Measurements from ENCODE around the gene RXRA.
A peak's percentile ranks its signal among the peaks of the same experiment; 100 is the strongest.

Gene RXRA

DNA sequence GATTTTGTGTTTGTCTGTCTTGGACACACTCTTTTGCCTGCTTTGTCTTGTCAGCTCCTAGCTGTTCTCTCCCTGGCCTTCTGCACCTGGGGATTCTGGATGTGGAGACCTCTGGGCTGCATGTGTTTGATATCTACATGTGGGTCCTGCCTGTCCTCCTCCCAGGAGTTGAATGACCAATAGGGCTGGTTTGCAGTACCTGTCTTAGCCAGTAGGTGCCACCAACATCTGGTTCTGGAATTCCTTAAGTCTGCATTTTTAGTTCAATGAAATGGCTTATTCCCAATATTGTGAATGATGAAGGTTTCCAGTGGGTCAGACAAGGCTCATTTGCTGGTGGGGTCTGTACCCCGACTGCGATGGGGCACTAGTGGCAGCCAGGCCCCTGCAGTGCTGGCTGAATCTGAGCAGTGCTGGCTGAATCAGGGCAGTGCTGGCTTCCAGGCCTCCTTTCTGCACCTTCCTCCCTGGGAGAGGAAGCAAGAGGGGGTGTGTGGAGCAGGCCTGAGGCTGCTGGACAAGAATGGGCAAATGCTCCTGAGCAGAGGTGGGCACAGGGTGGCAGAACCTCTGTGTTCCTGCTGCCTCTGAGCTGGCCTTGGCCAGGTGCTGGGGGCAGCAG is 73.3 kb downstream of the RXRA start:
- no peak for DNase-seq (ENCODE audit: low read depth in 2 of 2)

- DNase-seq (ENCODE audit: low read depth in 2 of 2): no peak
Measured at GRCh38 chr9:134400283-134400682, 74.0 kb downstream of the RXRA start.

GRCh38 chr9:134401391-134401790 is 75.1 kb downstream of the RXRA start:
- DNase-seq (ENCODE audit: low read depth in 2 of 2): no peak

- DNase-seq (ENCODE audit: low read depth in 2 of 2): no peak
Measured at GRCh38 chr9:134402182-134402581, 75.9 kb downstream of the RXRA start.

DNA sequence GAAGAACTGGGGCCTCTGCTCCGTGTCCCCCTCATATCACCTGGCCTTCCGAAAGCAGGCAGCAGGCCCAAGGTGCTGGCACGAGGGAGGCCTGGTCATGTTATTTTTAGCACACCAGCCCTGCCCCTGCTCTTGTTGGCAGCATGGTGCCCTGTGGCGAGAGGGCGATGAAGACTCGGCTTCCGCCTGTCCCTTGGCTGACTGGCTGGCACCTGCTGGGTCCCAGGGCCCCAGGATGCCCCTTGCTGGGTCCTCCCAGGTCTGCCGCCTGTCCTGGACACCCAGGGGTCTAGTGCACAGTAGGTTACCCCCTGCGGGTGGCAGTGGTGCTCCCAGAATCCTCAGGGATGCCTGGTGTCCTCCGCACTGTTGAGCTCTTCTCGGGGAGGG is 77.0 kb downstream of the RXRA start:
- no peak for DNase-seq (ENCODE audit: low read depth in 2 of 2)

DNA sequence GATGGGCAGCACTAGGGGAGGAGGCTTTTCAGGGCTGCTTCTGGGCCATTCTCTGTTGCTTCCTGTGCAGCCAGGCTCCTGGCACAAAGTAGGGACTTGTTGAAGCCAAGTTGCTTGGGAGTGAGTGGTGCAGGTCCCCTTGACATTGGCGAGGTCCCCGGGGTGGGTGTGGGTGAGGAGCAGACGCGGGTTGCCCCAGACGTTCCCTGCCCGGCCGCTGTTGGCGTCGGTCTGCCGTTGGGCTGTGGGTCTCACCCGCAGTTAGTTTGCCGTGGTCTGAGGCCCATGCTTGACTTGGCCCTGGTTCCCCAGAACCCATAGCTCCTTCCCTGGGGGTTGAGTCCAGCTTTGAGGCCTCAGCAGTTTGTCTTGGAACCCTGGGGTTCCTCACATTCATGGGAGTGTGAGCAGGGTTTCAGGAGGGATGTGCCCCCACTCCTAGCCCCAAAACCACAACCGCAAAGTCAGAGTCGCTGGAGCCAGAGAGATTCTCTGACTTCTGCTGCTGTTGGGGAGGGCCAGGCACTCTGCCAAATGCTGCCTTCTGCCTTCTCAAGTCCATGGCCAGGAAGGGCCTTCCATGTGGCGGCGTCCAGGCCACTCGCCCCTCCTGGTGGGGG is 77.5 kb downstream of the RXRA start:
- DNase-seq (ENCODE audit: low read depth in 2 of 2): no peak

DNA sequence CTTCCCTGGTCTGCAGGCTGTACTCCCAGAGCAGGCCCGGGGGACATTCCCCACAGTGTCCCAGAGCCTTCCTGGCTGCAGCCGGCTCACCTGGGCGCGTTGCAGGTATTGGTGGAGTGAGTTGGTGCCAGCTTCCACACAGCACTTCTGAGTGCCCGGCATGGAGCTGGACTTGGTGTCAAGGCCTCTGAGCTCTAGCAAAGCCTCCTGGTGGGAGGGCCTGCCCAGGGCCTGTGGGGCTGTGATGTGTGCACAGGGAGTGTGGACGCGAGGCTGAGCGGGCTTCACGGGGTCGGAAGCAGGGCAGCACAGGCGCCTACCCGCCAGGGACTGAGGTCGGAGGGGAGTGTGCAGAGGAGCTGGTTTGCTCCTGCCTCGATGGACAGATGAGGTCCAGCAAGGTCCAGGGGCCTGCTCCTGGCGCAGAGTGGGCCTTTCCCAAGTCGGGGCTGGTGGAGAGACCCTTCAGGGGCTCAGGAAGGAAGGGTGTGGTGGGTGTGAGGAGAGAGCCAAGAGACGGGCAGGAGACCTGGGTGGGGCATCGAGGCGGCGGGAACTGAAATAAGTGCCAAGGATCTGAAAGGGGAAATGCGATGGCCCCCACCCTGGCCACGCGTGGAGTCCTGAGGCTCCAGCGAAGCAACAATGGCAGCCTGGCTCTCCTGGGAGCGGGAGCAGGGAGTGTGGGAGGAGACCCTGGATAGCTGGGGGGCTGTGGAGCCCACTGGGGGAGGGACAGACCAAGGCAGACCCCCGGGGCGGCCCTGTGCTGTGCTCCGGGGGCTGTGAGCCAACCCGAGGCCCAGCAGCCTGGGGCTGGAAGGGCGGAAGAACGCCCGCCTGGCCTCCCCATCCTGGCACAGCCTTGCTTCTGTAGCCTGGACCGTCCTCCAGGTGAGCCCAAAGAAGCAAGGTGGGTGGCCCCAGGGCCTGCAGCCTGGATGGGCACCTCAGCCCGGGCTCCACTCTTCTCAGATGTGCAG is 78.4 kb downstream of the RXRA start:
- DNase-seq (ENCODE audit: low read depth in 2 of 2): no peak

GRCh38 chr9:134405527-134405926 is 79.3 kb downstream of the RXRA start:
- no peak for DNase-seq (ENCODE audit: low read depth in 2 of 2)

DNA sequence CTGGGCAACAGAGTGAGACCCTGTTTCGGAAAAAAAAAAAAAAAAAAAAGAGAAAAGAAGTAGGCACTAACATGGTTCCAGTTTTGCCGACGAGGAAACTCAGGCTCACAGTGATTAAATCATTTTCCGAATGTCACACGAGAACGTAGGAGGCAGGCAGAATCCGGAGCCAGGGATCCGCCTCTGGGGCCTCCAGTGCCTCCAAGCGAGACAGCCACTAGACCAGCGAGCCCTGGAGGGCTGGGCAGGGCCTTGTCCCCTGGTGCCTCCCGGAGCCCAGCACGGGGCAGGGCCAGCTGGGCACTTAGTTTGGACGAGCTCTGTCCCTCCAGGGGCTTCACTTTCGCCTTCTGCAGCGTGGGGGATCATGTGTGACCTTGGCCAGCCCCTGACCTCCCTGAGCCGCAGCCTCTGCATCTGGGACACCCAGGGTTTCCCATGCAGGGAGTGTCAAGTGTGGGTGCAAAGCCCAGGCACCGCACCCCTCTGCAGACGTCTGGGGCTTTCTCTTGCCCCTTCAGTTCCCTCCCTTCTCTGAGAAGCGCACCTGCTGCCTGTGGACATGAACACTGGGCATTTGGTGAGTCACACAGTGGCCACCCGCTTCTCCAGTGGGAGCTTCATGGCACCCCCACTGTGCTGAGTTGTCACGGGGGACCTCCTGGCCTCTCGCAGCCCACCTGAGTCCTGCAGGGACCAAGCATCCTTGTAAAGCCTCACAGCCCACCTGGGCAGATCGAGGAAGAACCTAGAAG is 80.3 kb downstream of the RXRA start:
- DNase-seq (ENCODE audit: low read depth in 2 of 2): no peak

DNA sequence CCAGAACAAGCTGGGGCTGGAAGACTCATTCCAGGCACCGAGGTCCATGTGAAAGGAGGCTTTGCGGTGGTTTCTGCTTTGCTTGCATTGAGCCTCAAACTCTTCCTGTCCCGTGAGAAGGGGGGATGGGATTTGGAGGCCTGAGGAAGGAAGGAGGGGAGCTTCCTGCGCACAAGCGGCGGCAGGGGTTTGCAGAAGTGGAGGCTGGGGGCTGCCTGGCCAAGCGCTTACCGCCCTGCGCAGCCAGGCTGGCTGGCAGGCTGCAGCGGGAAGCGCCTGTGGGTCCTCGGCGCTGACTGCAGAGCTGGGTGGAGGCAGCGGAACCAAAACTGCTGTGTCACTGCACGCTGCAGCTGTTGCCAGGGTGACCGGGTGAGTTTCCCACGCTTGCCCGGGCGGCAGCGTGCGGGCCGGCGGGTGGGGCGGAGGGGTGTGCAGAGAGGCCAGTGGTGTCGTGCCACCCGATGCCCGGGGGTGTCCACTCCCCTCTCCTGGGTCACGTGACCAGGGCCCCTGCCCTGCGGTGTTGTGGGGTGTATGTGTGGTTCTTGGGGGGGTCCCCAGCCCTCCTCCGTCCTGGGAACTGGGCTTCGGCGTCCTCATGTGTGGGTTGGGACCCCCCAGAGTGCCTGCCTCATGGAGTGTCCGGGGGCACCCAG is 81.0 kb downstream of the RXRA start:
- peak; percentile 67 to 76 for DNase-seq (ENCODE audit: low read depth in 2 of 2)

GRCh38 chr9:134408389-134408788 is 82.1 kb downstream of the RXRA start:
- DNase-seq (ENCODE audit: low read depth in 2 of 2): no peak

- no peak for DNase-seq (ENCODE audit: low read depth in 2 of 2)
Measured at GRCh38 chr9:134408939-134409737, 82.9 kb downstream of the RXRA start.

DNA sequence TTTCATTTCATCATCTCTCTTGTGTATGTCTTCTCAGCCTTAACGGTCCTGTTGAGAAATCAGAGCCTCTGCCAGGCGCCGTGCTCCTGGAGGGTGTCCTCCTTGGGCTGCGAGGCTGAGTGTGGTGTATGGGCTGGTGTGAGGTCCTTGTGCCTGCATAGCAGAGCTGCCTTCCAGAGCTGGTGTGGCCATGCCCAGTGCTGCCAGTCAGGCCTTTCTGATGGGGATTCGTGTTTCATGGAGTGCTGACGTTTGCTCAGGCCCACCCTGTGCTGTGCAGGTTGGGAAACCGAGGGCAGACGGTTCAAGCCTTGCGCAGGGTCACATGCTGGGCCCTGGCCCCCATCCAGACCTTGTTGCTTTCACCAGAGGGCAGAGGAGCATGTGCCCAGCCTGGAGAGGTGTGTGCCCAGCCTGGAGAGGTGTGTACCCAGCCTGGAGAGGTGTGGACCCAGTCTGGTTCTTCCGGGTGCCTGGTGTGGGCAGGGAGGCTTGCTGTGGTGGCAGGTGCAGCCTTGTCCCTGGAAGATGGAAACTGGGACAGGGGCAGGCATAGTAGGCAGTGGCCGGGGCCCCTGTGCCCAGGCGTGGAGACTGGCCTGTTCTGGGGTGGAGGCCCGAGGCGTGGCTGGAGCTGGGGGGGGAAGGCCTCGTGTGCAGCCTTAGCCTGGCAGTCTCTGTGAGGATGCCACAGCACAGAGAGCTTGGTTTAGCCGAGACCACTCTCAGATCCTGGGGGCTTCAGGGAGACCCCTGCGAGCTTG is 84.0 kb downstream of the RXRA start:
- DNase-seq (ENCODE audit: low read depth in 2 of 2): no peak

- DNase-seq (ENCODE audit: low read depth in 2 of 2): no peak
Measured at GRCh38 chr9:134410835-134411217, 84.6 kb downstream of the RXRA start.

GRCh38 chr9:134411440-134412297 is 85.4 kb downstream of the RXRA start:
- no peak for DNase-seq (ENCODE audit: low read depth in 2 of 2)

DNA sequence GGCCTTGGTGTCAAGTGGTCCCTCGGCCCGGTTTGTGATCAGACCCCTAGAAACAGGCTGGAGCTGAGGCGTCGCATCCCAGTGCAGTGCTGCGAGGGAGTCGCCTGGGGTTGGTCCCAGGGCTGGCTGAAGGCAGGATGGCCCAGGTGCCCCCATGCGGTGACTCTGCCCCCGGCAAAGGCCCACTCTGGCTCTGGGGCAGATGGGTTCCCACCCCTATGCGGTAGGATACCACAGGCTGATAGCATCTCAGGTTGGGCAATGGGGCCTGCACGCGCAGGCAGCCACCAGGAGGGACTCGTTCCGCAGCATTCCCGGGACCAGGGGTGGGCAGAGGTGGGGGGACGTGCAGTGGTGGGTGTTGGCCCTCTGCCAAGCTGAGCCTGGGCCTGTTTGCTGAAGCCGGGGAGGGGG is 86.0 kb downstream of the RXRA start:
- no peak for DNase-seq (ENCODE audit: low read depth in 2 of 2)

- DNase-seq (ENCODE audit: low read depth in 2 of 2): no peak
Measured at GRCh38 chr9:134413112-134413715, 87.0 kb downstream of the RXRA start.

DNA sequence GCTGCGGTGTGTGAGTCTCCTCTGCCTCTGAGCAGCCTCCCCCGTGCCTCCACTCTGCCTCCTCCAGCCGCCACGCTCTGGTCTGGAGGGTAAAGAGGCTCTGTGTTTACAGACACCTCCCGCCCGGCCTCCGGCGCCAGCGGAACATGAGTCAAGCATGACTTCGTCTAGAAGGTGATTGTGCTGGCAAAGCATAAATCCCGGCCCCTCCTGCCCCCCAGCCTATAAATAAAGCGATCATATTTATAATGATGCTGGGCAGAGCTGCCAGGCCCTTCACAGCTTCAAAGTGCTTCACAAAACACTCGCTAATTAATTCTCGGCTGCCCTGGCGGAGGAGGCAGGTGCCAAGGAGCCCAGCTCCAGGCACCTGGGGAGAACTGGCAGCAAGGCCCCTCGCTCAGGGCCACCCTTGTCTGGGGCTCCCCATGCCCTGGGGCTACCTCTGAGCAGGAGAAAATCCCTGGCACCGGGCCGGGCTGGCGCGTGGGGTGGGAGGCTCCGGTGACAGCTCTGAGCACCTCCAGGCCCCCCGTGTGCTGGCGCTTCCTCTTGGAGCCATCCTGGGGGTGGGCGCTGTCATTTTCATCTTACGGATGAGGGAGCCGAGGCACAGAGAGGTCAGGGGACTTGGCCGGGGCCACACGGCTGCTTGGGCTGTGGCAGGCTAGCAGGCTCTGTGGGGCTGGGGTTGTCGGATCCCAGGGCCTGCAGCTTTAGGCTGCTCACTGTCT is 87.8 kb downstream of the RXRA start:
- DNase-seq (ENCODE audit: low read depth in 2 of 2): no peak
